GM21723 (cell line): ENCODE measurements around the gene GATA6.
"Not testable (repeated sequence)": the region's sequence is repeated elsewhere in the genome, so short reads cannot be mapped to it uniquely, and the experiment has no call there.

Experiments
- ATAC-seq: cut with Tn5 transposase; IDR thresholded peaks from one replicate; pipeline ENCODE4 v1.9.1; 2021; ENCODE audit warnings: mild to moderate bottlenecking, moderate library complexity; ENCODE audit not compliant: unreplicated experiment

Gene GATA6

DNA sequence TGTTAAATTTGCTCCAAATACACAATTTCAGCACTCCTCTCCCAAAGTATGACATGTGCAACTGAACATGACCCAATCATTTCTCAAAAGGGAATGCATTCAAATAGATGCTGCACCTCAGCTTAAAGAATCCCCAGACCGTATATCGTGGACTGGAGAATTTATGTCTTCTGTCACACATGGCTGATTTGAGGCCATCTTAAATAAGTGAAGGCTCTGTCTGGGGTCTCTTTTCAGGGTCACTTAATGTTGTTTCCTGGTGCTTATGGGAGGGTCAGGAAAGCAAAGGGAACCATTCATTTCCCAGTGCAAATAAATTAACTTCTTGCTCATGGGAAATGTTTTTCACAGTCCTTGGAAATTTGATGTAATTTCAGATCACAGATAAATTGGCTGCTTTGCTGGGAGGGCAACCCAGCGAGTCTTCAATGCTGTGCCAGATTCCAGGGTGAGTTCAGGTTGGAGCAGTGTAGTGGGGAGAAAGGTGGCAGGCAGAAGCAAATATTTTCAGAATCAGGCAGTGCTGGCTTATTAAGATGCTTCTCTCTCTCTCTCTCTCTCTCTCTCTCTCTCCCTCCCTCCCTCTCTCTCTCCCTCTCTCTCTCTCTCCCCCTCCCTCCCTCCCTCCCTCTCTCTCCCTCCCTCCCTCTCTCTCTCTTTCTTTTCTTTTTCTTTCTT lies 34.3 kb downstream of the GATA6 start:
- ATAC-seq, result no peak

DNA sequence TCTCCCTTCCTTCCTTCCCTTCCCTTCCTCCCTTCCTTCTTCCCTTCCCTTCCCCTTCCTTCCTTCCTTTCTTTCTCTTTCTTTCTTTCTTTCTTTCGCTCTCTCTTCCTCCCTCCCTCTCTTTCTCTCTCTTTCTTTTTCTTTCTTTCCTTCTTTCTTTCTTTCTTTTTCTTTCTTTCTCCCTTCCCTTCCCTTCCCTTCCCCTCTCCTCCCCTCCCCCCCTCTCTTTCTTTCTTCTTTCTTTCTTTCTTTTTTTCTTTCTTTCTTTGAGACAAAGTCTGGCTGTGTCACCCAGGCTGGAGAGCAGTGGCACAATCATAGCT lies 34.8 kb downstream of the GATA6 start:
- no peak for ATAC-seq

DNA sequence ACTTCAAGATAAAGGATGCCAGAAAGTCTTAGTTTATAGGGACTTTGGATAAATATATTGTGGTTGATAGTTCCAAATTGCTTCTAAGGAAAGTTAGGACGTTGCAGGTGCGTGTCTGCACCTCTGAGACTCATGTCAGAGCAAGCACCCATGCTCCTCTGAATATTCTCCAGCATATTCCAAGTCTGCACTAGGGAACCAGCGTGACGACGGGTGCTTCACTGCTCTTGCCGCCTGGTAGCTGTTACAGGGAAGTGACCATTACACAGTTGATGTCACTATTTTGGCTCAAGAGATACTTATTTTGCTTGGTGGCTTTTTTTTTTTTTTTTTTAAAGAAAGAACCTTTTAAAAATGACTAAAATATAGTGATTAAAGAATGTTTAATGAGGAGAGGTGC lies 35.6 kb downstream of the GATA6 start:
- ATAC-seq, result no peak

DNA sequence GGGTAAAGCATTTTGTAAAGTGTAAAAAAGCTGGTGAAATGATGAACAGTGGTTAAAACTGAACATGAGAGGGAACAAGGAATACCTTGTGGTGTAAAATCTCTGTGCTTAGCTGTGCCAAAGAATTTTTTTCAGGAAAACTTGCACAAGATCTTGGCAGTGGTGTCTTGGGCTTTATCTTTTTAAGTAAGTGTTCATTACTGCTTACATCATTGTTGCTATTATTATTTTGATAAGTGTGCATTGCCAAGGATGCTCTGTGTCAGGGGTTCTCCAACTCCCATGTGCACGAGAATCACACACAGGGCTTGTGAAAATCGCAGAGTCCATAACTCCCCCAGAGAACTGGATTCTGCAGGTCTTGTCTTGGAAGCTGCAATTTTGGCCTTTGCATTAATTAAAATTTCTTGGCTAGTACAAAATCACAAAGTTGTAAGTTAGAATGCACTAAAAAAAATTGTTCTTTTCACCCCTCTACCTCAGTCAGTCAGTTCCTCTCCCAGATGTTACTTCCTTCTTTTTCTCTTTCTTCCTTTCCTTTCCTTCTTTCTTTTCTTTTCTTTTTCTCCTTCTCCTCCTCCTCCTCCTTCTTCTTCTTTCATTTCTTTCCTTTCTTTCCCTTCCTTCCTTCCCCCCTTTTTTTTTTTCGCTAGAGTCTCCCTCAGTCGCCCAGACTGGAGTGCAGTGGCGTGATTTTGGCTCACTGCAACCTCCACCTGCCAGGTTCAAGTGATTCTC lies 37.8 kb downstream of the GATA6 start:
- ATAC-seq, result no peak

DNA sequence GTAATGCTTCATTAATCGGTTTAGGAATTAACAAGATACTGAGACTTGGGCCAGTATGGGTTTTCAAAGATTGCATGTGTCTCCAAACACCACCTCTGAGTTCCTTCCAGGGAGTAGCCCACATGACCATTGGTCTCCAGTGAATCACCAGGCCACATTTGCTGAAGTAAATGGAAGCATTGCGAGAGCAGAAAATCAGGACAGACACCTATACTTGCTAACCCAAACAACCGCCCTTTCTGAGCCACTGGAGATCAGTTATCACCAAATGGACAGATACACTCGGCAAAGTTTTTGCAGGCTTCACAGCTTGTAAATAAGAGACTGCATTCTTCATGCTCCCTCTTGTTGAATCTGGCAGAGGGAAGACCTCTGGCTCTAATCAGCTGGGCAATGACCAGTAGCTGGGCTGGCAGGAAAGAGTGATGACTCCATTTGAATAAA lies 40.9 kb downstream of the GATA6 start:
- ATAC-seq, result no peak

DNA sequence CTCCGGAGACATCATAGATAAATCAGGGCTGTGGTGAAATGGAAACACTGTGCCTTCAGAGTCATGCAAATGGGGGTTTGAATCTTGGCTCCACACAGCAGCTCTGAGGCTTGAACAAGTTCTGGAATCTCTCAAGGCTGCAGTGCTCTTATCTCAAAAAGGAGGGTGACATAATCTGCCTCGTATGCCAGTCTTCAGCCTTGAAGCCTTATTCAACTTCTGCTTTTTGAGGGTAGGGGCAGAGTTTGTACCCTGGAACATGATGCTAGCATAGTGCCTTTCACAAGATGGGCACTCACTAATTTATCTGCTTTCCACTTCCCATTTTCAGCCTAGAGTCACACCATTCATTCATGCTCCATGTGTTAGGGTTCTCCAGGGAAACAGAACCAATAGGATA lies 42.3 kb downstream of the GATA6 start:
- ATAC-seq, result no peak

DNA sequence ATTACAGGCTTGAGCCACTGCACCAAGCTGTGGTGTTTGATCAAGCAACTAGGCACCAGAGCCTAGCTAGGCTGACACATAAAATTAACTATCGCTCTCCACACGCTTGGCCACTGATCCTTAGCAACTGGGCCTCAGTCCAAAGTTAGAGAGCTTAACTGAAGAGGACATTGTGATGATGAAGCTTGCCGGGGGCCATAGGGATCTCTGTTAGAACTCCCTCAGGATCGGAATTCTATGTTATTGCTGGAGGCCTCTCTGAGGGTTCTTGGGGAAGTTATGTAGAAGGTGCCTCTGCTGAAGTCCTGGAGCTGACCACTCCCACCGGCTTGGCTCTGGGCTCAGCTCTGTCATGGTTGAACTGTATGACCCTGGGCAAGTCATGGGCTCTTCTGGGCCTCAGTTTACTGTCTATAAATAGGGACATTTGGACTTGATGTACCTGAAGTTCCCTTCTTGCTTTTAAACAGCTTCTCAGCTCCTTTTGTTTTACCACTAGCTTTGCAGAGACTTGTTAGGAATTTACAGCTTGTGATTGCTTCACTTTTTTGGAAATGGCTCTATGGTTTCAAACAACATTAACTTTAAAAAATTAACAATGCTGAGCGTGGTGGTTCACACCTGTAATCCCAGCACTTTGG lies 44.1 kb downstream of the GATA6 start:
- ATAC-seq, result no peak

DNA sequence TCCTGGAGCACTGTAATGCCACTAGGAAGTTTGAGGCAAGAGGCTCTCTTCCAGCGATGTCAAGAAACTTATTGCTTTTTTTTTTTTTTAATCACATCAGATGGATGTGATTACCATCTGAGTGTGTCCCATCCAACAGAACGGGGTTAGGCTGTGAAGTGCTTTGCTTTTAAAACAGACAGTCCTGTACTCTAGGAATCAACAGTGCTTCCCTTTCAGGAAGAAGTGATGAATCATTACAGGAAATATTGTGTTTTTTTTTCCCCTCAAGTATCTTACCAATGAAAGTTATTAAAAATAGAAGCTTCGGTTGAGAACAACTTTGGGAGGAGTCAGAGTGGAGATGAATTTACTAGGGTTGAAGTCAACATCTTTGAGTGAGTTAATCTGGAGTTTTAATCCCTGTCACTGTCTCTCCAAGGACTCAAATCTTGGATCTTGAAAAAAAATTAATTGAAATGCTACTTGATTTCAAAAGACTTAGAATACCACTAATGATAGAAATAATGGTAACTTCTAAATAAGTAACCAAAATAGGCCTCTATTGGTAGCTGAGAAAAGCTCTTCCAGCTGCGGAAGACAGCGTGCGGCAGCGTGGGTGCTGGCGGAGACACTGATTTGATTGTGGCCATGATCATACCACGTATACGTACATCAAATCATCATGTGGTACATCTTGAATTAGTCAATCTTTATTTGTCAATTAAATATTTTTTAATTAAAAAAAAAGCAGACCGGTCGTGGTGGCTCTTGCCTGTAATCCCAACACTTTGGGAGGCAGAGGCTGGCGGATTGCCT lies 45.5 kb downstream of the GATA6 start:
- ATAC-seq, result no peak

DNA sequence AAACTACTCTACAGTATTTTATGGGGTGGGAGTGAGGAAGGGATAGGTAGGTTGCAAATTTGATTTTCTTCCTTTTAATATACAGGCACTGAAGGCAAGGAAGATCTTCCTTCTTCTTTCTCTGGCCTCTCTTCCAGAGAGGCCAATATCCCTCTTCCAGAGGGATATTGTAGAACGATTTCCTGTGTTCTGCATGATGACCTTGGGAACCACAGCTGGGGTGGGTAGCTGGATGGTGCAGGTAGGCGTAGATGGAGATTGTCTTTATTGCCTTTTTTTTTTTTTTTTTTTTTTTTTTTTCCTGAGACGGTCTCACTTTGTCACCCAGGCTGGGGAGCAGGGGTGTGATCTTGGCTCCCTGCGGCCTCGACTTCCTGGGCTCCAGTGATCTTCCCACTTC lies 49.4 kb downstream of the GATA6 start:
- ATAC-seq, result no peak

DNA sequence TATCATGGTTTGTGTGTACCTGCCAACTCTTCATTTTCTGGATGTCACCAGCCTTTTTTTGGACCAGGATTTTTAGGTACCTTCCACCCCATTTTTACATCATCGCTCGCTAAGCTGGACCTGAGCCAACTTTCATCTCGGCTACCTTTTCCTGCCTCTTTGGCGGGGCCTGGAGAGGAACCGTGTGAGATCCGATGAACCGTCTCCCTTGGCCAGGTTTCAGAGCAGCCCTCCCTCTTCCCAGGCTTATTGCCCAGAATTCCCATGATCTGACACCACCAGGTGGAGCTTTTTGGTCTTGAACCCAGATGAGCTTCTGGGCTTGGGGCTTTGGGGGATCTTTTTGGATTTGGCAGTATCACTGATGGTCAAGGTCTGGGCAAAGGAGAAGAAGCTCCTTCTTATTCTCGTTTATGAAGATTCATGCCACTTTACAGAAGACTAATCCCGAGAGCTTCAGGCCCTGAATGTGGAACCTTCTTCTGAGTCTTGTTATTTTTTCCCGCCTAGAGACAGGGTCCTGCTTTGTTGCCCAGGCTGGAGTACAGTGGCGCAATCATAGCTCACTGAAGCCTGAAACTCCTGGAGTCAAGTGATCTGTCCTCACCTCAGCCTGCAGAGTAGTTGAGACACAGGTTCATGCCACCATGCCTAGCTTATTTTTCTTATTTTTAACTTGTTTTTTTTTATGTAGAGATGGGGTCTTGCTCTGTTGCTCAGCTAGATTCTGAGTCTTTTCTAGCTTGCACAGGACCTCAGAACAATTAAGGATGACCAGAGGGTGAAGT lies 50.4 kb downstream of the GATA6 start:
- no peak for ATAC-seq

DNA sequence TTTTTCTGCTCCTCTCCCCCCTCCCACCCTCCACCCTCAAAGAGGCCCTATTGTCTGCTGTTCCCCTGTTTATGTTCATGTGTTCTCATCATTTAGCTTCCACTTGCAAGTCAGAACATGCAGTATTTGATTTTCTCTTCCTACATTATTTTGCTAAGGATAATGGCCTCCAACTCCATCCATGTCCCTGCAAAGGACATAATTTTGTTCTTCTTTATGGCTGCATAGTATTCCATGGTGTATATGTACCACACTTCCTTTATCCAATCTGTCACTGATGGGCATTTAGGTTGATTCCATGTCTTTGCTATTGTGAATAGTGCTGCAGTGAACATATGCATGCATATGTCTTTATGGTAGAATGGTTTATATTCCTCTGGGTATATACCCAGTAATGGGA lies 51.2 kb downstream of the GATA6 start:
- ATAC-seq, result not testable (repeated sequence)

DNA sequence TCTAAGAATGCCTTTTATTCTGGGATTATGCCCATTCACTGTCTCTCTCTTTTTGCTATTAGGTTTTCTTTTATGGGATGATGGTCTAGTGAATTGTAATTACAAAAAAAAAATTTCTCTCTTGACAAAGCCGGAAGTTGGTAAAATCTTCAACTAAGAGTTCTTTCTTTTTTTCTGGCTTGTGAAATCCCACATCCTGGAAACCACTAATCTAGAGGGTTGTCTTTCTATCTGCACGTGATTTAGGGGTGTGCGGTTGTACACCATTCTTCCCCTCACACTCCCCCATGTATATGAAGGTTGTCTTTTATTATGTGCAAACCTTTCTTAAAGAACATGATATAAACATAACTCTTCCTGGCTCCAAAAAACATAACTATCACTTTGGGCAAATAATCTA lies 52.0 kb downstream of the GATA6 start:
- ATAC-seq, result no peak

DNA sequence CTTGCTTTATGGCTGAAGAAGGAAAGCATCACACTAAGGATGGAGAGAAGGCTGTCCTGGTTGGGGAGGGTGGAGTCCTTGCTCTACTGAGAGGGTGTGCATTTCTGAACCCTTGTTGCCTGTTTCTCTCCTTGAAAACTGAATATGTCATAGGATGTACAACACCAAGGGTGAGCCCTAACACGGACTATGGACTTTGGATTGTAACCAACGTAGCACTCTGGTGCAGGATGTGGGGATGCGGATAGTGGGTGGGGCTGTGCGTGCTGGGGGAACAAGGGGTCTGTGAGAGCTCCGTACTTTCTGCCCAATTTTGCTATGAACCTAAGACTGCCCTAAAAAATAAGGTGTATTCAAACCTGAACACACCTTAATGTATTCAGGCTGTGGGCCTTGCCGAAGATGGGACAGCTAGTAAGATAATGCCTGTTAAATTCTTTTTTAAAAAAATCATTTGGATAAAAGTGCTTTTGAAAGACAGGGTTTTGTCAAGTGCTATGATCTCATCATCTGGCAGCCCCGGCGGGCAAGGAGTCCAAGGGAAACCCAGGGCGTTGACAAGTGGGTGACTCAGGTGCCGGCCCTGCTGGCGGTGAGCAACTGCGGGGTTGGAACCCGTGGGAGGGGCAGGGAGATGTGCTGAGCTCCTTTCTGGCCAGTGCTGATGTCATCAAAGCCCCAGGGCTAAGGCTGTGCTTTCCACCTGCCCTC lies 54.0 kb downstream of the GATA6 start:
- ATAC-seq, result no peak

DNA sequence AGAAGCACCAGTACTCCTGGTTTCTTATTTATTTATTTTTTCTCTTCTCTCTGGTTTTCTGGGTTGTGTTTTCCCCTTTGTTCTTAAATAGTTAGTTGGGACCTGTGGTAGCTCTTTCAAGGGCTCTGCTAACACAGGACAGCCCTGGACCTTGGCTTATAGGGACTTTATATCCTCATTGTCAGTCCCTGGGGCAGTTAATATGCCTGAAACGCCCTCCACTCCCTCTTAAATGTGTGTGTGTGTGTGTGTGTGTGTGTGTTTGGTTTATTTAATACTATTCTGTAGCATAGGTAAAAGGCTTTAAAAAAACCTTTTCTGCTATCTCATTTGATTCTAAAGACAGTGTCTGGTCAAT lies 54.6 kb downstream of the GATA6 start:
- ATAC-seq, result no peak

DNA sequence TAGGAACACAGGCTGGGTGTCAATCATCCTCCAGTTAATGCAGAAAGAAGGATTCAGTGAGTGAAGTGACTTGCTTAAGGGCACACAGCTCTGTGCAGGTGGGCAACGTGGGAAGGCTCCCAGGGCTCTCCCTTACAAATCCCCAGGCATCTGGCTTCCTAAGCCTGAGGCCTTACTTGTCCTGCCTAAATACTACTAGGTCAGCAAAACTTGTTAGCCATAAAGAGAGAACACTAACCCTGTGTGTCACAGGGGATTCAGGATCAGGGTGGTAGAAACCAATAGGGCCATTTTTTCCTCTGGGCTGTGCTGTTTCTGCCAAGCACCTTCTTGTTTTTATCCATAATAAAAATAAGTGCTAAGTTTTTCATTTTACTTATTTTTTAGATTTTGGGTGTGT lies 55.0 kb downstream of the GATA6 start:
- ATAC-seq, result no peak

DNA sequence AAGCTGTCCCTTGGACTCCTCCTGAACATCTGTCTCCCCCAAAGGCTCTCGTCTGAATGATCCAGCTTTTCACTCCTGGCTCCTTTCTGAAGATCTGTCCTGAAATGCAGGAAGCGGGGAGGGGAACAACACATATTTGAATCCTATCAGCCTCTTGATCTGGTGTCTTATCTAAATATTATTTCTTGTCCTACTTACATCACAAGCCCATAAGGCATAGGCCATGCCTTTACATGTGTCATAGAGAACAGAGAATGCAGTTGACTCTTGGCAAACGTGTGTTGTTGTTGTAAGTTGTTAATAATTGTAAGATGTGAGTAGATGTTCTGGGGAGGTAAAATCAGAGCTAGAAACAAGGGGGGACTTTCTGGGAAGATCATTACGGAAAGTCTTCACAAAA lies 57.4 kb downstream of the GATA6 start:
- no peak for ATAC-seq

DNA sequence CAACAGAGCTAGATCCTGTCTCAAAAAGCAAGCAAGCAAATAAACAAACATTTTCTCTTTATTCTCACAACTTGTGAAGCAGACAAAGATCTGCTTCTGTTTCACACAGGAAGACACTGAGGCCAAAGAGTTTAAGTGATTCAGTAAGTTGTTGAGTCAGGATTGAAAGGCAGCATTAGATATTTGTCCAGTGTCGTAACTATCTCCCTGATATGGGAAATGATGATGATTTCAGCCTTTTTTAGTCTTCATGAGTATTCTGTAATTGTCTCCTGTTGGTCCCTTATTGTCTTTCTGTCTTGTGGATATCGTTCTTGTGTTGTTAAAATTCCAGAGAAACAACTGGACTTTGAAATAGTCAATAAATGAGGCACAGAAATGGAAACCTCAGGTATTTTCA lies 59.6 kb downstream of the GATA6 start:
- ATAC-seq, result no peak

DNA sequence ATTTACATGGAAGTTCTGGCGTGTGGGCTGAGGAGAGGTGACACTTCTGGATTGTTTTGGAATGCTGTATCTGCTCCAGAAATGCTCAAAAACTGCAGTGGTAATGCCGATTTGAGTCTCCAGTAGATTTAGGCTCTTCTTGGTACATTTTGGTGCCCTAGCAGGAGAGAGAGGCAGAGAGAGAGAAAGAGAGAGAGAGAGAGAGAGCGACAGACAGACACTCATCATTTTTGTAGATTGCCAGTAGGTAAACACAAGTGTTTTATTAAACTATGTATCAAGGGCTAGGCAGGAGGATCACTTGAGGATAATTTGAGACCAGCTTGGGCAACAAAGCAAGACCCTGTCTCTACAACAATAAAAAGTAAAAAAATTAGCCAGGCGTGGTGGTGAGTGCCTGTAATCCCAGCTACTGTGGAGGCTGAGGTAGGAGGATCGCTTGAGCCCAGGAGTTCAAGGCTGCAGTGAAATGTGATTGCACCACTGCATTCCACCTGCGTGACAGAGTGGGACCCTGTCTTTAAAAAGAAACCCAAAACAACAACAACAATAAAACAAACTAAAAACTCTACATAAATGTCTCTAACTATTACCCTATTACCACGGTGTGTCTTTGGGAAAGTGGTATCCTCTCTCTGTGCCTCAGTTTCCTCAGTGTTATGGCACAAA lies 60.2 kb downstream of the GATA6 start:
- ATAC-seq, result no peak

DNA sequence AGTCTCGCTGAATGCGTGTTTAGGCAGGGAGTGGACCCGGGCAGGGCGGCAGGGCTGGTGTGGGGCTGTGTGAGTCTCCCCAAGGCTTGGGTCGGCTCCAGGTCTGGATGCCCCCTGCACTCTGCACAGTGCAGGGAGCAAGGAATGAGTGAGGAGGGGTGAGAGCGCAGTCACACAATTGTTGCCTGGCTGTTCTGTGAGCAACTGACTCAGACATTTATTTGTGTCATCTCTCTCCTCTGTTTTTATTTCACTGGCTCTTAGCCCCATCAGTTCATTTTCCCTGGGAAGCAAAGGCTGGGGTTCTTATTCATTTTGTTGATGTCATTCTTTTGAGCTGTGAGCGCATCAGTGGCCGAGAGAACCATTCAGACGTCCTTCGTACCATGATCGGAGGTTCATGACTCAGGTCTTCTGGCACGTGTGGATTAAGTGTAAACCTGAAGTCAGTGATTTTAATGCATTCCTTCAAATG lies 61.1 kb downstream of the GATA6 start:
- ATAC-seq, result no peak

DNA sequence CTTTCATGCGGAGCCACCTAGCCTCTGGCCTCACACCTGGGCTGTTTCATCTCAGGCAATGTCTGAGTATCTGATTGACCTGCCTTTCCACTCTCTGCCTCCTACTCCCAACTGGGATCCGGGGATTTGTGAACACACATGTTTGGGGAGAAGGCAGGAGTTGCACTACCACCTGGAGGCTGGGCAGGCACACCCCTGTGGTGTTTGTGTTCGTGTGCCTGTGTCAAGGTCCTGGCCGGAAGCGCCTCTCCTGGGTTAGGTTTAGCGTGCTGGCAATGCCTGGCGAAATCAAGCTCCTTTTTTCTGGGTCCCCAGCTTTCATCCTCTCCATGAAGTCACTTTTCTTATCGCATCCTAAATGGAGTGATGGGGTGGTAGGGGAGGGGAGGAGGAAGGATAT lies 63.9 kb downstream of the GATA6 start:
- ATAC-seq, result no peak
